K562 (cell line): ENCODE results near the gene RASSF10. TPM values are rescaled to one million over a fixed set of nuclear protein-coding genes. Genes with fewer than 3 reads are reported as not detected.
A peak's percentile ranks its signal among the peaks of the same experiment; 100 is the strongest.

ENCODE experiments used
- ATAC-seq: fragments of 200-7000 bp; cut with Tn5 transposase; 3 replicates; pipeline ENCODE4 v1.9.1; 2020; ENCODE audit warnings: moderate library complexity
- BruUV-seq: library from RNA; stranded (reverse); fragments of 400-500 nt; replicated peaks from 2 replicates; lab custom pipeline; 2021; lab: Mats Ljungman, UMichigan
- CTCF ChIA-PET: fragments of 300-600 bp; formaldehyde crosslinking; extraction: SDS; loops from one replicate; lab custom pipeline; 2021; ENCODE audit warnings: low intra/inter-chr PET ratio; lab: Yijun Ruan, JAX
- POLR2A ChIA-PET: fragments of 300-600, 350-650 bp; sonication (Branson Sonifier 250); formaldehyde crosslinking; extraction: SDS; loops from one replicate; lab custom pipeline; 2021; ENCODE audit warnings: antibody characterized with exemption, inconsistent platforms; lab: Yijun Ruan, JAX
- DNase-seq, 4 experiments: peaks; one replicate each; pipeline versions ENCODE4 v3.0.0 to v3.0.0-alpha.2; 2011 to 2018; ENCODE audit warnings: low spot score in 3 of 4, mixed read lengths in 3 of 4; ENCODE audit errors: extremely low read depth in 1 of 4
- FAIRE-seq: peaks from 2 replicates; lab custom pipeline; 2011; peaks lifted over from hg19 to GRCh38; lab: Jason Lieb, UNC
- H2AFZ ChIP-seq: 2 replicates; pipeline ENCODE4 v1.6.0; 2011; ENCODE audit warnings: low read depth, low read length, control low read depth, inconsistent platforms
- H3K27ac ChIP-seq: fragments of 200-600 bp; 3 replicates; pipeline ENCODE4 v1.8.0; 2011; ENCODE audit warnings: low read depth, mild to moderate bottlenecking, control low read depth, inconsistent platforms, low read length, moderate library complexity, mixed read lengths; ENCODE audit errors: extremely low read depth
- H3K27me3 ChIP-seq, 2 experiments: fragments of 300-600 bp in 1 of 2; 2 replicates in 1 of 2; 3 replicates in 1 of 2; pipeline versions ENCODE4 v1.6.0 to v1.8.0; 2011; ENCODE audit warnings: inconsistent platforms in 2 of 2, low read length in 2 of 2, mild to moderate bottlenecking in 1 of 2, mixed read lengths in 1 of 2, moderate library complexity in 1 of 2; ENCODE audit not compliant: control insufficient read depth in 2 of 2, insufficient read depth in 2 of 2
- H3K36me3 ChIP-seq: fragments of 300-600 bp; 3 replicates; pipeline ENCODE4 v1.8.0; 2011; ENCODE audit warnings: mild to moderate bottlenecking, low read length, inconsistent platforms; ENCODE audit not compliant: control insufficient read depth, insufficient read depth
- H3K4me1 ChIP-seq, 2 experiments: fragments of 200-600 bp in 1 of 2; replicated peaks in 1 of 2; 2 replicates in 1 of 2; 3 replicates in 1 of 2; pipeline versions ENCODE4 v1.5.1 to v1.8.0; 2011; ENCODE audit warnings: inconsistent platforms in 2 of 2, low read length in 2 of 2, mild to moderate bottlenecking in 1 of 2, mixed read lengths in 1 of 2, moderate library complexity in 1 of 2; ENCODE audit not compliant: control insufficient read depth in 2 of 2, insufficient read depth in 2 of 2
- H3K4me2 ChIP-seq: 2 replicates; pipeline ENCODE4 v1.6.1; 2011; ENCODE audit warnings: low read length, control low read depth, inconsistent platforms, mixed read lengths; ENCODE audit not compliant: insufficient read depth
- H3K4me3 ChIP-seq: fragments of 200-600 bp; sonication (generic), shearing (Covaris generic); 2 replicates; pipeline ENCODE4 v1.5.1; 2016; ENCODE audit warnings: control low read depth, inconsistent platforms
- H3K79me2 ChIP-seq: fragments of 200-600 bp; 3 replicates; pipeline ENCODE4 v1.8.0; 2011; ENCODE audit warnings: low read length, inconsistent platforms; ENCODE audit not compliant: control insufficient read depth, insufficient read depth
- H3K9ac ChIP-seq, 2 experiments: 2 replicates each; pipeline versions ENCODE4 v1.6.0 to v1.6.1; 2011; ENCODE audit warnings: low read depth in 2 of 2, low read length in 2 of 2, control low read depth in 1 of 2, inconsistent platforms in 1 of 2, mild to moderate bottlenecking in 1 of 2, mixed read lengths in 1 of 2; ENCODE audit not compliant: insufficient read depth in 1 of 2
- H3K9me1 ChIP-seq: one replicate; pipeline ENCODE4 v1.6.0; 2011; ENCODE audit warnings: inconsistent platforms, mild to moderate bottlenecking, low read length, moderate library complexity; ENCODE audit not compliant: control insufficient read depth, insufficient read depth
- H3K9me3 ChIP-seq: replicated peaks from 2 replicates; pipeline ENCODE4 v1.5.1; 2011; ENCODE audit warnings: low read depth, low read length, inconsistent platforms; ENCODE audit not compliant: control insufficient read depth, insufficient read depth
- H4K20me1 ChIP-seq: replicated peaks from 2 replicates; pipeline ENCODE4 v1.6.1; 2011; ENCODE audit warnings: low read length, inconsistent platforms, mixed read lengths; ENCODE audit not compliant: control insufficient read depth, insufficient read depth
- CXXC5 ChIP-seq: fragments of 250-450 bp; sonication (Bioruptor Pico); IDR thresholded peaks from 2 replicates; pipeline ENCODE4 v1.8.0; 2022; ENCODE audit warnings: inconsistent platforms, mild to moderate bottlenecking, moderate library complexity
- SUPT5H ChIP-seq: fragments of 450-650 bp; IDR thresholded peaks from 2 replicates; pipeline ENCODE4 v1.6.1; 2016
- WGBS: fragments of 100-300 bp; shearing (Covaris generic); methylation state at CpG from one replicate; pipeline ENCODE4 v1.1.6; 2016; ENCODE audit warnings: low coverage, mixed read lengths; ENCODE audit not compliant: insufficient coverage; ENCODE audit errors: missing lambda C conversion rate; 5-methylcytosine and 5-hydroxymethylcytosine counted together
- in situ Hi-C: fragments of 300-500 bp; cut with MboI; formaldehyde crosslinking; loops from 4 replicates; pipeline ENCODE4 v1.15.0; 2018; ENCODE audit warnings: inconsistent platforms, mixed read lengths
- intact Hi-C: fragments of 100-400 bp; cut with micrococcal nuclease; formaldehyde crosslinking; loops from 2 replicates; pipeline ENCODE4 v1.14.2; 2022
- polyA plus RNA-seq, 8 experiments: library from polyadenylated mRNA; depleted of rRNA in 4 of 8; stranded (reverse) in 5 of 8; unstranded in 3 of 8; fragments of >200 nt; fragmentation: Nextera tagmentation in 2 of 8; fragmentation: Illumina TruSeq in 1 of 8; extraction: Ambion mirVana in 2 of 8; extraction: Trizol in 1 of 8; gene quantifications; 2 replicates each; pipeline versions ENCODE4 v1.2.1 to v1.2.3, GENCODE V29; 2011 to 2014; ENCODE audit warnings: inconsistent platforms in 1 of 8, missing spikeins in 1 of 8
- total RNA-seq, 7 experiments: library from RNA; depleted of rRNA in 6 of 7; stranded (reverse); fragments of >200 nt in 6 of 7; fragmentation: Illumina TruSeq in 2 of 7; extraction: Trizol in 2 of 7; gene quantifications; 2 replicates each; pipeline versions ENCODE4 v1.2.1 to v1.2.3, GENCODE V29; 2011 to 2021; ENCODE audit warnings: low replicate concordance in 1 of 7
- TF ChIP-seq, protein P1 (sequence below), 2 experiments: fragments of 450-650 bp; conservative IDR thresholded peaks; 2 replicates each; pipeline ENCODE4 v1.6.1; 2017; ENCODE audit warnings: mild to moderate bottlenecking in 2 of 2, moderate library complexity in 2 of 2

Gene RASSF10
- total and polyA plus RNA-seq, 9 of the 15 experiments (the other 6 are each of a cell fraction or from before 2014, with no cell fraction given): not detected

DNA sequence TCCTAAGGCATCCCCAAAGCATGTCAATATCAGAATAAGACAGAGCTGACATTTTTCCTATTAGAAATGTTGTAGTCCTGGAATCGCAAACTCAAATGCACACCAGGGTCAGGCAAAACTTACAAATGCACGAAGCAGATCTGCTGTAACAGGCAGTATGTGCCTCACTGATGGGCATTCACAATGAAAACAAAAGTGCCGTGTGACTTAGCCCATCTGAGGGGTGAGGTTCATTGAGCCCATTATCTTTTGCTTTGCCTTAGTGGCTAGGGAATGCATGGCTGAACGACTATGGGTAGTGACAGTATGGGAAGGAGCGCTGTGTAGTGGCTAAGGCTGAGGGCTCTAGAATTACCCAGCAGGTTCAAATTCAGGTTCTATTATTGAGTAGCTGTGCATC is 43.1 kb upstream of the RASSF10 start:
- Histone ChIP-seq H3K4me2 (no peak overlapping the region), H3K27ac (no peak overlapping the region), H3K36me3 (peaks cover 72% of the 10 kb centered on the region), H3K79me2 (0 out of 3 replicates have a peak, but pooled peaks cover 5% of the 10 kb centered on the region)
- no TSS peak for BruUV-seq
- TF ChIP-seq SUPT5H: 0 out of 2 replicates have a peak, but pooled peaks have one; percentile 19
- TF ChIP-seq, protein P1, sequence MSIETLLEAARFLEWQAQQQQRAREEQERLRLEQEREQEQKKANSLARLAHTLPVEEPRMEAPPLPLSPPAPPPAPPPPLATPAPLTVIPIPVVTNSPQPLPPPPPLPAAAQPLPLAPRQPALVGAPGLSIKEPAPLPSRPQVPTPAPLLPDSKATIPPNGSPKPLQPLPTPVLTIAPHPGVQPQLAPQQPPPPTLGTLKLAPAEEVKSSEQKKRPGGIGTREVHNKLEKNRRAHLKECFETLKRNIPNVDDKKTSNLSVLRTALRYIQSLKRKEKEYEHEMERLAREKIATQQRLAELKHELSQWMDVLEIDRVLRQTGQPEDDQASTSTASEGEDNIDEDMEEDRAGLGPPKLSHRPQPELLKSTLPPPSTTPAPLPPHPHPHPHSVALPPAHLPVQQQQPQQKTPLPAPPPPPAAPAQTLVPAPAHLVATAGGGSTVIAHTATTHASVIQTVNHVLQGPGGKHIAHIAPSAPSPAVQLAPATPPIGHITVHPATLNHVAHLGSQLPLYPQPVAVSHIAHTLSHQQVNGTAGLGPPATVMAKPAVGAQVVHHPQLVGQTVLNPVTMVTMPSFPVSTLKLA (conservative IDR thresholded peaks at IDR 0.05): no peak
- no peak for TF ChIP-seq CXXC5 (CRISPR knock-in tag)
- TF ChIP-seq, all 486 proteins: peak for 1
- CTCF ChIA-PET: interaction anchor here (1.7 kb wide), 1 partner anchor 186 kb away, joined by 16 read pairs; no protein-coding TSS in a partner anchor
- DNase-seq (no peak), ATAC-seq (no peak), FAIRE-seq (no peak)
- Histone ChIP-seq H3K9ac (no peak overlapping the region), H3K4me1 (peaks cover 0 to 4% of the 10 kb centered on the region in 2 experiments; a peak in 1 of 5 replicates), H3K9me3 (no peaks in the 10 kb centered on the region), H3K27me3 (no peaks in the 10 kb centered on the region), H4K20me1 (no peaks in the 10 kb centered on the region; the same call in 1 of the 2 replicates), H3K9me1 (no peaks in the 10 kb centered on the region), H3K4me3 (no peak overlapping the region), H2AFZ (no peak overlapping the region)
- WGBS: 72% methylated on average over 5 of the region's 5 CpGs
- intact Hi-C loops (loop anchor here (10.0 kb wide), 1 partner anchor 369 kb away; no protein-coding TSS in a partner anchor), in situ Hi-C loops (loop anchor here (10.0 kb wide), 1 partner anchor 369 kb away; no protein-coding TSS in a partner anchor)
- POLR2A ChIA-PET: interaction anchor here (1.7 kb wide), 1 partner anchor 15 kb away, joined by 9 read pairs; no protein-coding TSS in a partner anchor
